Activated T-cell treated with anti-CD3 and anti-CD28 coated beads, Interleukin-2, amount 50 U/mL, for 4 hours (primary cell): ENCODE data around the gene ST6GALNAC3. TPM values are rescaled to one million over a fixed set of nuclear protein-coding genes. Genes with fewer than 3 reads are reported as not detected.

ENCODE experiments used
- ATAC-seq, 2 donors: fragments of 200-7000 bp; cut with Tn5 transposase; one replicate each; pipeline ENCODE4 v1.10.0; 2021
- DNase-seq: peaks from one replicate; pipeline ENCODE4 v3.0.0-alpha.2; 2020
- H3K27me3 Mint-ChIP-seq: one replicate; pipeline ENCODE4 v1.8.0; 2021; ENCODE audit warnings: low read depth, mixed read lengths
- H3K36me3 Mint-ChIP-seq: one replicate; pipeline ENCODE4 v1.8.0; 2022; ENCODE audit warnings: mixed read lengths; ENCODE audit not compliant: insufficient read depth
- H3K4me1 Mint-ChIP-seq: one replicate; pipeline ENCODE4 v1.8.0; 2021; ENCODE audit warnings: low read depth, mixed read lengths
- H3K4me3 Mint-ChIP-seq: one replicate; pipeline ENCODE4 v1.8.0; 2021; ENCODE audit warnings: mild to moderate bottlenecking, moderate library complexity, mixed read lengths
- H3K9me3 Mint-ChIP-seq: one replicate; pipeline ENCODE4 v1.8.0; 2021; ENCODE audit warnings: mixed read lengths
- total RNA-seq, 3 donors: library from RNA; stranded (reverse); gene quantifications; one replicate each; pipeline ENCODE4 v1.2.1, GENCODE V29; 2021

Gene ST6GALNAC3
- total RNA-seq, 3 donors from 2014 or later: 0.24 to 0.73 (median 0.53) TPM

DNA sequence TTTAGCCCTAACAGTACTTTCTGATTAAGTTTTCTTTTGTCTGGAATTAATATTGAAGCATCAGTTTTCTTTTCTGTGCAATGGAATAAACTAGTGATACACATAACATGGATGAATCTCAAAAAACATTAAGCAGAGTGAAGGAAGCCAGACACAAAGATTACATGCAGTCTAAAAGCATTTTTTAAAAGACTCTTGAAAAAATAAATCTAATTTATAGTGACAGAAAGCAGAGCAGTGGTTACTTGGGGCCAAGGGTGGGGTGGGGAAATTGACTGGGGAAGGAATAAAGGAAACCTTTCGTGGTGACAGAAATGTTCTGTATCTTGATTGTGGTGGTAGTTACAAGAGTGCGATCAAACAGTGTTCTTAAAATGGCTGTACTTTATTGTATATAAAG lies 20.2 kb upstream of the ST6GALNAC3 start:
- DNase-seq (no peak), ATAC-seq (no peak)
- Mint-ChIP-seq H3K9me3 (no peaks in the 10 kb centered on the region), H3K36me3 (no peaks in the 10 kb centered on the region), H3K4me1 (no peaks in the 10 kb centered on the region), H3K4me3 (no peak overlapping the region), H3K27me3 (peaks cover 4% of the 10 kb centered on the region)

DNA sequence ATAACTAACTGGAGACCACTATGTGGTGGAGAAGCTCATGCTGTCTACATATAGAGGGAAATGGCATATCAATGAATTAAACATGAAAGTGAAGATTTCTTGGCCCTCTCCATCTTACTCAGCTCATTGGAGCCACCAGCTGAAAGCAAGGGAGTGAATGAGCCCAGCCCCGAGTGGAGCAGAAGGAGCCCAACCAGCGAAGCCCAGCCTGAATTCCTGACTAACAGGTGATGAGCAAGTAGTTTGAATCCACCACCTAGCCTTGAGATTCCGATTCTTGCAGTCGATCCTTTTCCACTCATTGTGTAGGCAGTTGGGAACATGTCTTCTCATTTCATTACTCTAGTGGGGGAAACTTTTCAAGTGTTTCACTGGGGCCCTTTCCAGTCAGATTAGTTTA lies 18.6 kb upstream of the ST6GALNAC3 start:
- ATAC-seq (no peak), DNase-seq (no peak)
- Mint-ChIP-seq H3K27me3 (peaks cover 4% of the 10 kb centered on the region), H3K4me1 (no peaks in the 10 kb centered on the region), H3K9me3 (no peaks in the 10 kb centered on the region), H3K36me3 (no peaks in the 10 kb centered on the region), H3K4me3 (no peak overlapping the region)

DNA sequence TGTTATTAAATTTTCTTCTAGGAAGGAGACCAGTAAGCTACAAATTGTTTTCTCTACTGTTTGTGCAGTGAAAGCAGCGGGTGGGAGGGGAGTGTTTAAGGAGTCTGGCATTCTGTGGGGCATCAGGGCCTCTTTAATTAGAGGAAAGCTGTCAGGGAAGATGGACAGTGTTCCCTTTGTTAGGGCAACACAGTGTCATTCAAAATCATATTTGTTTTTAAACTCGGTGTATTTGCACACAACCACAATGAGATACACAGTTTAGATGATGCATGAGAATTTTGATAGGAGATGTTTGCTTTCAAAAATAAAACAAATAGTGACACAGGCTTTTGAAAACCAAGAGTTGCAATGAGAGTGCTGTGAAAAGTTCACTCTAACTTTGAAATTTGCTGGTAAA lies 15.1 kb upstream of the ST6GALNAC3 start:
- H3K36me3 Mint-ChIP-seq: no peaks in the 10 kb centered on the region
- H3K27me3 Mint-ChIP-seq: peaks cover 4% of the 10 kb centered on the region
- no peak overlapping the region for H3K4me3 Mint-ChIP-seq
- no peak for ATAC-seq
- no peak for DNase-seq
- no peaks in the 10 kb centered on the region for H3K4me1 Mint-ChIP-seq
- H3K9me3 Mint-ChIP-seq: no peaks in the 10 kb centered on the region

DNA sequence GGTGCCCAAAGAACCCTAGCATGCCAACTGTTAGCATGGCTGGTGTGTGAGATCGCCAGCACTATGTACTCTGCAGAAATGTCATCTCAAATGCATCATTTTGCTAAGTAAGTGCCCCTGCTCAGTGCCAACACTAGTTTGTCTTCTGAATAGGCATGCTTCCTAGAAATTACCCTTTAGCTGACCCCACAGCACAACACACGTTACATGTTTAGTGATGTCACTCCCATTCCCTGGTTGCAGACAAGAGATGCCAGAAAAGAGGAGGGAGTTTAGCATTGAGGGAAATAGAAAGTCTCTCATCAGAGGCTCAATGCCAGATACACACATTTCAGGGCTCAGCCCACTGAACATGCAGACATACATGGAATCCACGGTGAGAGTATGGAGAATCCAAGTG lies 9.3 kb upstream of the ST6GALNAC3 start:
- ATAC-seq: no peak
- H3K27me3 Mint-ChIP-seq: peaks cover 3% of the 10 kb centered on the region
- no peak for DNase-seq

DNA sequence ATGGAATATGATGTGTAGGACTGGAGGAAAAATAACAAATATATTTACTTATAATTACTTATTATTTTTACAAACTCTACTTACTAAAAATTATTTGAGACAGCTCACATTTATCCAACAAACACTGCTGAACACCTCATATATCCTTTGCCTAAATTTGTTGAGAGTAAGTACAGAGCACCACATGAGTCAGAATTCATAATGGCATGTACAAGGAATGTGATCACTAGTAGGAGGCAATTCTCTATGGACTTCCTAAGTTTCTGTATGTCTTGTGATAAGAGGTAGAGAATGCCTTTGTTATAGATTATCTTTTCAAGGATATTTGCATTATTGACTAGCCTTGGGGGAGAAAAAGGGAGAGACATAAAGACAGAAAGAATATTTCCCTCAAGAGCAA lies 8.2 kb upstream of the ST6GALNAC3 start:
- Mint-ChIP-seq H3K27me3 (peaks cover 3% of the 10 kb centered on the region), H3K9me3 (no peaks in the 10 kb centered on the region), H3K36me3 (no peaks in the 10 kb centered on the region), H3K4me1 (no peaks in the 10 kb centered on the region), H3K4me3 (no peak overlapping the region)
- ATAC-seq (no peak), DNase-seq (no peak)

More for the DNA sequence above, 9.3 kb upstream of the ST6GALNAC3 start:
- H3K9me3 Mint-ChIP-seq: no peaks in the 10 kb centered on the region
- no peaks in the 10 kb centered on the region for H3K36me3 Mint-ChIP-seq
- H3K4me1 Mint-ChIP-seq: no peaks in the 10 kb centered on the region
- H3K4me3 Mint-ChIP-seq: no peak overlapping the region

DNA sequence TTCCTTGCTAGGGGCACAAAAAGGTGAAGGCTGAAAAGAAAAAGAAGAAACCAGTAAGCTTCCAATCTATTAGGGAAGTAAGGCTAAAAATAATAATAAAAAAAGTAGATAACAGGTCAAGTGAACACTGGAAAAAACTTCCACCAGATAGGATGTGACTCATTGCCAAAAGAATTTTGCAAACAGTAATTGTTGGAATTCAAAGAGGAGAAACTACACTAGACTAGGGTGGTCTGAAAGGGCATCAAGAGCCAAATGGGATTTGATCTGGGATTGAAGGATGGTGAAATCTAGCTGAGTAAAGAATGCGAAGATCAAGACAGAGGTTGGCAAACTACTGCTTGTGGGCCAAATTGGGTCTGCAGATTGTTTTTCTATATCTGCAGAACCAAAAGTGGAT lies 6.0 kb upstream of the ST6GALNAC3 start:
- no peaks in the 10 kb centered on the region for H3K9me3 Mint-ChIP-seq
- H3K4me3 Mint-ChIP-seq: no peak overlapping the region
- ATAC-seq: no peak
- H3K4me1 Mint-ChIP-seq: peaks cover under 1% of the 10 kb centered on the region
- no peak for DNase-seq
- no peaks in the 10 kb centered on the region for H3K36me3 Mint-ChIP-seq
- peaks cover 3% of the 10 kb centered on the region for H3K27me3 Mint-ChIP-seq

DNA sequence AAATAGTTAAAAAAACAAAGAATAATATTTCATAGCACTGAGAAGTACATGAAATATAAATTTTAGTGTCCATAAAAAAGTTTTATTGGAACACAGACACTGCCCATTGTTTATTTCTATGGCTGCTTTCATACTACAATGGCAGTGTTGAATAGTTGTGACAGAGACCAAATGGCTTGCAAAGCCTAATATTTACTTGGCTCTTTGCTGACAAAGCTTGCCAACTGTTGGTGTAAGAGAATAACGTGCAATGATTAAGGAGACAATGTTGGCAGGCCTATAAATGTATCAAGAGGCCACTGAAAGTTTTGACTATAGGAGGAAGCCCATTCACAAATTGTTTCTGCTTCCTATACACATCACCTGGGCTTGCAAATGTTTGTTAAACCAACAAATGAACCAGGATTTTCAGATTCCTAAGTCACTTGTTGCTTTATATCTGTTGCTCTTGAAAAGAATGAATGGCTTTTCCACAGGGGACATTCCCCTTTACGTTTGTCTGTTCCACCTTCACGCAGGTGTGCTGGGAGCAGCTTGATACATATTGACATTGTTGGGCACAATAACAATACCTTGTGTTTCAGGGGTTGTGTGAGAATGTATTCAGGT lies 5.5 kb upstream of the ST6GALNAC3 start:
- no peaks in the 10 kb centered on the region for H3K36me3 Mint-ChIP-seq
- H3K27me3 Mint-ChIP-seq: peaks cover 3% of the 10 kb centered on the region
- ATAC-seq (no peak), DNase-seq (no peak)
- no peak overlapping the region for H3K4me3 Mint-ChIP-seq
- H3K9me3 Mint-ChIP-seq: no peaks in the 10 kb centered on the region
- H3K4me1 Mint-ChIP-seq: peaks cover 5% of the 10 kb centered on the region

DNA sequence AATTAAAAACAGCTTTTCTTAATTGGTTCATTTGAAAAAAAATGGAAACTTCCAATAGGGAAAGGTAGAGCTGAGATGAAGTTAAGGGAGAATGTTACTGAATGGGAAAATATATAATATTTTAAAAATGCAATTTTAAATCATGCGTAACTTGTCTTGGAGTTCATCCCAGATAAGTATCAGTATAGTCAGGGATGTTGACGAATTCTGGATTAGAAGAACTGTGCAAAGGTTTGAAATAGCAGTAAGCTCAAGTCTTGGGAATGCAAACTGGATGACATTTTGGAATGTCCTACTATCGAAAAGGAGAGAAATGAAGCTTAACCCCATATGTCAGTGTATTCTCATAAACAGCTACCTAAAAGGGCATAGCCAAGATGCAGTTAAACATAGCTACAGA lies 4.0 kb upstream of the ST6GALNAC3 start:
- Mint-ChIP-seq H3K9me3 (no peaks in the 10 kb centered on the region), H3K27me3 (peaks cover 6% of the 10 kb centered on the region), H3K4me3 (no peak overlapping the region), H3K4me1 (peaks cover 14% of the 10 kb centered on the region), H3K36me3 (no peaks in the 10 kb centered on the region)
- ATAC-seq (no peak), DNase-seq (no peak)

DNA sequence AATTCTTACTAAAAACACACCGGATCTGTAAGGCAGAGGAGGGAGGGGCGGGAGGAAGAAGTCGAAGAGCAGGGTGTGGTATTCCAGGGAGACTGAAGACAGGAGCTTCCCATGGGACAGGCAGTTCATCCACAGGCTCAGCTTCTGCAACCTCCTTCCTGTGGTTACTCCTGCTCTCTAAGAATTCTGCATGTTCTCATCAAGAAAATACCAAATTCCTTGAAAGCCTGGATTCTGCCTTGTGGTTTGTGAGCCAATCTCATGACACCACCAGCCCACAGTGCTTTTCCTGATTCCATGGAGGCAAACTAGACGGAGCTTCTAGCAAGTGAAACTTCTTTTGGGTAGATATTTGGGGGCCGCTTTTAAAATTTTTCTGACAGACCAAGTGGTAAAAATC lies 1.1 kb upstream of the ST6GALNAC3 start:
- no peaks in the 10 kb centered on the region for H3K36me3 Mint-ChIP-seq
- peaks cover 21% of the 10 kb centered on the region for H3K4me1 Mint-ChIP-seq
- H3K4me3 Mint-ChIP-seq: no peak overlapping the region
- H3K9me3 Mint-ChIP-seq: no peaks in the 10 kb centered on the region
- ATAC-seq (no peak), DNase-seq (no peak)
- peaks cover 6% of the 10 kb centered on the region for H3K27me3 Mint-ChIP-seq

DNA sequence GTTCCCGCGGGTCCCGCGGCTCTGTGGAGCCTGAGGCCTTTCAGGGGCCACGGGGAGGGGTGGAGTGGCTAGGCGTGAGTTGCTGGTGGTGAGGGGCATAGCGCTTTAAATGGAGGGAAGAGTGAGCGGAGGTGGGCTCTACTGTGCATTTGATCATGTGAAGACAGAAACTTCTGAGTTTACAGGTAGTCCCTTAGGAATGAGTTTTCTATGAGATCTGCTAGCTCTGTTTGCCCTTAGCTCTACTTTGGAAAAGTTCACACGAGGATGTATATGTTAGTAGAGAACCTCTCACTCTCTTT lies 593 bp downstream of the ST6GALNAC3 start:
- Mint-ChIP-seq H3K4me3 (peak overlapping the region; percentile 81), H3K27me3 (peaks cover 6% of the 10 kb centered on the region), H3K9me3 (no peaks in the 10 kb centered on the region), H3K4me1 (peaks cover 21% of the 10 kb centered on the region), H3K36me3 (no peaks in the 10 kb centered on the region)
- ATAC-seq: no peak
- no peak for DNase-seq

DNA sequence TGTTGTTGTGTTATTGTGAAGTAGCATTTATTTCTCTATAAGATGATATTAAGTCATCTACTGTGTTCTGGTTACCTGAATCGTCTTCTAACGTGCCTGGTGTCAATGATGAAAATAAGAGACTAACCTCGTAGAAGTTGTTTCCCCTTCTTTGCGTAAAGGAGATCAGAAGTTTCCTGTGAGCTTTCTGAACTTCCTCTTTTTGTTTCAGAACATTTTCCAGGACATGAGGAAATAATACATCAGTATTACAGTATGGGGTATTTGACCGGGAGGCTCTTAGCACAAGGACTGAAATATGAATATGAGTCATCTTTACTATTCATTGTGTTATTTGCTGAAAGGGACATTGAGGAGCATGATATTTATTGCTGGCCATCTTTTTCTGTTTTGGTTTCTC lies 1.3 kb downstream of the ST6GALNAC3 start:
- peaks cover 23% of the 10 kb centered on the region for H3K4me1 Mint-ChIP-seq
- ATAC-seq: no peak
- no peaks in the 10 kb centered on the region for H3K36me3 Mint-ChIP-seq
- DNase-seq: no peak
- peak overlapping the region; percentile 81 for H3K4me3 Mint-ChIP-seq
- H3K9me3 Mint-ChIP-seq: no peaks in the 10 kb centered on the region
- H3K27me3 Mint-ChIP-seq: peaks cover 6% of the 10 kb centered on the region

DNA sequence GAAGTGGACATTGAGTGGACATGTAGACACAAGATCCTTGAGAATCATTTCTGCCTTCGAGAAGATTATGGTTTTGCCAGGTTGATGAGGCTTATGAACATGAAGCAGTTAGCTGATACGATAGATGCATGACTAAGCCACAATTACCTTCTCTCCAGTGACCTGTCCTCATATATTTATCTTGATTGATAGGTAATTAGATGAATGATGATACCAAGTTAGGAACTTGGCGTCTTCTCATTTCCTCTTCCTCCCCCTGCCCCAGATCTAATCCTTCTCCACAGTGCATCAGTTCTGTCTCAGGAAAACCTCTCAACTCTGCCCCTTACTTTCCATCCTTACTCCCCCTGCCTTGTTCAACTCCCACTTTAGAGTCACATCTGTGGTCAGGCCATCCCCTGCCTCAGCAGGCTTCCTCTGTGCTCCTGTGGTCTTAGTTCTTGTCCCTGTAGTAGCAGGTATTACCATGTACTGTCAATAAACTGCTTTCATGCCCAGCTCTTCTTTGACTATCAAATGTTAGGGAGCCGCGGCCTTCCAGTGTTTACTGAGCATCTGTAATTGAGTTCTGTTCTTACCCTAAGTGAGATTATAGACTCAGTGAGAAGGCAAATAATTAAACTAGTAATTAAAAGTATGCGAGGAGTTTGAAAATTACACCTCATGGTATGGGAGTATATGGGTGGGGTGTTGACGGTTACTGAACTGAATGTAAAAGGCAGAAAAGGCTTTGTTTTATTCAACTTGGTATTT lies 5.1 kb downstream of the ST6GALNAC3 start:
- H3K4me1 Mint-ChIP-seq: peaks cover 16% of the 10 kb centered on the region
- ATAC-seq (no peak), DNase-seq (no peak)
- peaks cover 3% of the 10 kb centered on the region for H3K27me3 Mint-ChIP-seq
- no peaks in the 10 kb centered on the region for H3K36me3 Mint-ChIP-seq
- no peaks in the 10 kb centered on the region for H3K9me3 Mint-ChIP-seq
- no peak overlapping the region for H3K4me3 Mint-ChIP-seq

DNA sequence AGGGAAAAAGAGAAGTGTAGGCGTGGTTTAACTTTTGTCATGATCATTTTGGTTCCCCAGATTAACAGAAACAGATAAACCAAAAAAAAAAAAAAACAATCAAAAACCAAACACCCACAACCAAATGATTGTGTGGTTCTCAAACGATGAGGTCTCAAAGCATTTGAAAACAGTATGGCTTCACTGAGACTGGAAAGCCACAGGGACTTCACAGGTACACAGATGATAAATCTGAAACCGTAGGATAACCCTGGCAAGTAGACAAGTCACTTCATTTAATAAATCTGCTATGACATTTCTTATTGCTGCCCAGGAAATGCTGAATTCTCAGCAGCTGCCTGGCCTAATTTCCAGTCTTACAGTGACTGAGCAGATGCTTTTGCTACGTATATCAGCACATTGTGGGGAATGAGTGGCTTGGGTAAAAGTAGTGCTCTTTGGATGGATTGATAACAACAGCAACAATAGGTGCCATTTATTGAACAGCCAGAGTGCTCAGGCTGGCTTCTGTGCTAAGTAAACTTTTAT lies 6.1 kb downstream of the ST6GALNAC3 start:
- ATAC-seq (no peak), DNase-seq (no peak)
- Mint-ChIP-seq H3K36me3 (no peaks in the 10 kb centered on the region), H3K4me1 (peaks cover 9% of the 10 kb centered on the region), H3K4me3 (no peak overlapping the region), H3K27me3 (no peaks in the 10 kb centered on the region), H3K9me3 (no peaks in the 10 kb centered on the region)

DNA sequence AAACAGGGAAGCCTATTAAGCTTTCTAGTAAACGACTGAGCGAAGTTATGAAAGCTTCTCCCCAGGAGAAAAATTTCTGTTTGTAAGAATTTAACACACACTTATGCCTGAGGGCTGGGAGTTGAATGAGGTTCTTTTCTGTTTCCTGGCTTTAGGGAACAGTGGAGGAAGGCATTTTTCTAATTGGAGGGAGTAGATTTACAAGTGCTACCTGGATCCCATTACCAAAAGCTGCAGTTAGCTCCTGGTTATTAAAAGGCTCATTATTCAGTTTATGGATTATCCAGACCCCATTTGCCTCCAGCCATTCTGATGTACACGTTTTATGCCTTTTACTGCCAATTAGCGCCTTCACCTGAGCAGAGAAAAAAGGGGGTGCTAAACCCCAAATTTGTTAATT lies 7.5 kb downstream of the ST6GALNAC3 start:
- no peak overlapping the region for H3K4me3 Mint-ChIP-seq
- H3K36me3 Mint-ChIP-seq: no peaks in the 10 kb centered on the region
- peaks cover 3% of the 10 kb centered on the region for H3K4me1 Mint-ChIP-seq
- H3K27me3 Mint-ChIP-seq: no peaks in the 10 kb centered on the region
- DNase-seq: no peak
- no peak for ATAC-seq
- H3K9me3 Mint-ChIP-seq: no peaks in the 10 kb centered on the region

DNA sequence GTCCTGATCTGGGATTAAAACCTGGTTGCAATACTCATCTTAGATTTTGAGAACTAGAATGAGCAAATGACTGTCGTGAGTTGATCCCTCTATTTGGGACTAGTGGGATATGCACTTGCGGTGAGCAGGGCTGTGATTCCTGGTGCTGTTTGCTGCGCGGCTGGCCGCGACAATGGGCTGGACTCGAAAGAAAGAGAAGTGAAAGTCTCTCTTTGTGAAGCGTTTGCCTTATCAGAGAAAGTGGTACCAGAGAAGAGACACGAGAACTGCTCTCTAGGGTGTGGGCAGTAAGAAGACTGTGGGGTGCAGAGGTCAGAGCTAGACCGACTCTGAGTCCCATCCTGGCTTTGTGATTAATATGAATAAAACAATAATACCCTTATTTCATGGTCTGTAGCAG lies 8.6 kb downstream of the ST6GALNAC3 start:
- ATAC-seq: no peak
- Mint-ChIP-seq H3K27me3 (no peaks in the 10 kb centered on the region), H3K4me3 (no peak overlapping the region), H3K9me3 (no peaks in the 10 kb centered on the region), H3K36me3 (no peaks in the 10 kb centered on the region), H3K4me1 (peaks cover 3% of the 10 kb centered on the region)
- no peak for DNase-seq
